GM19240 (cell line): ENCODE measurements around the gene NCOA3.
"Not testable (repeated sequence)": the region's sequence is repeated elsewhere in the genome, so short reads cannot be mapped to it uniquely, and the experiment has no call there.

Experiments
- DNase-seq: peaks from one replicate; pipeline ENCODE4 v3.0.0; 2011; ENCODE audit warnings: low spot score; ENCODE audit not compliant: insufficient read length

NCOA3 gene

GRCh38 chr20:47468290-47469050 is 33.2 kb upstream of the NCOA3 start:
- DNase-seq = peak; percentile 44

GRCh38 chr20:47475419-47476044 is 26.2 kb upstream of the NCOA3 start:
- DNase-seq = no peak

GRCh38 chr20:47476452-47476851 is 25.2 kb upstream of the NCOA3 start:
- no peak for DNase-seq

GRCh38 chr20:47479093-47479492 is 22.6 kb upstream of the NCOA3 start:
- no peak for DNase-seq

GRCh38 chr20:47479506-47479905 is 22.2 kb upstream of the NCOA3 start:
- DNase-seq = no peak

DNA sequence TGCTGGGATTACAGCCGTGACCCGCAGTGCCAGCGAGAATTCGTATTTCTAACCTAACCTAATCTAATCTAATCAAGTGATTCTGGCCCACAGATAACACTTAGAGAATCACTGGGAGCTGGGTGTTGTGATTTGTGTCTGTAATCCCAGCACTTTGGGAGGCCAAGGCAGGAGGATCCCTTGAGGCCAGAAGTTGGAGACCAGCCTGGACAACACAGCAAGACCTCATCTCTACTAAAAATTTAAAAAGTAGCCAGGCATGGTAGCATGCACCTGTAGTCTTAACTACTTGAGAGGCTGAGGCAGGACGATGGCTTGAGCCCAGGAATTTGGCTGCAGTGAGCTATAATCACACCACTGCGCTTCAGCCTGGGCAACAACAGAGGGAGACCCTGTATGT is 21.4 kb upstream of the NCOA3 start:
- no peak for DNase-seq

- DNase-seq = no peak
Observed at GRCh38 chr20:47480705-47481104, 21.0 kb upstream of the NCOA3 start.

- DNase-seq = no peak
Observed at GRCh38 chr20:47481330-47482216, 20.1 kb upstream of the NCOA3 start.

- DNase-seq = no peak
Observed at GRCh38 chr20:47482705-47483104, 19.0 kb upstream of the NCOA3 start.

- DNase-seq = no peak
Observed at GRCh38 chr20:47484303-47484702, 17.4 kb upstream of the NCOA3 start.

DNA sequence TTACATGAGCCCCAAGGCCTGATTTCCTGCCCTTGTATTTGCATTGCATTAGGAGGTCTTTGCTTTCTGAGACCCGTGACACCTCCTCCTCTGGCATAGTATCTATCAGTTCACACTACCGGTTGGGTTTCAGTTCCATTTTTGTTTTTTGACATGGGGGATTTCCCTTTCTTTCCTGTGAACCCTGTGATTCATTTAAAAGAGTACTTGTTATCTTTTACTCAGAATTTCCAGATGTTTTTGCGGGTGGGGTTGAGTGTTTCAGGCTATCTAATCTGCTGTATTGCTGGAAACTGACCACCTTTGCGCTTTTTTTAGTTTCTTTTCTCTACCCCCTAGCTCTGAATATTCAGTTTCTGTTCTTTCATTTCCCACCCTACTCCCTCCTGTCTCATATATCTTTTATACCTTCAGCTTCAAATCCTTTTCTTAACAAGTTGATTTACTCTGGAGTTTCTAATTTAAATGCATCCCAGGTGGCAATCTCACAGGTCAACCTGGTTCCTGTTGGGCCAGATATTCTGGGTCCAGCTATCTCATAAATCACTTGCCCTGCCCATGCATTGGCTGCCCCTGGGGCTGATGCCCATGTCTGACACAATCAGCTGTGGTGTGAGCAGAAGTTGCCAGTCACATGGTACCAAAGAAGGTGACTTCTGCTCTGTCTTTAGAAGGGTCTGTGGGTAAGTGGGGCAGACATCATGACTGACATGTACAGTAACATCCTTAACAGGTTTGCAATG is 14.3 kb upstream of the NCOA3 start:
- peak; percentile 49 for DNase-seq

DNA sequence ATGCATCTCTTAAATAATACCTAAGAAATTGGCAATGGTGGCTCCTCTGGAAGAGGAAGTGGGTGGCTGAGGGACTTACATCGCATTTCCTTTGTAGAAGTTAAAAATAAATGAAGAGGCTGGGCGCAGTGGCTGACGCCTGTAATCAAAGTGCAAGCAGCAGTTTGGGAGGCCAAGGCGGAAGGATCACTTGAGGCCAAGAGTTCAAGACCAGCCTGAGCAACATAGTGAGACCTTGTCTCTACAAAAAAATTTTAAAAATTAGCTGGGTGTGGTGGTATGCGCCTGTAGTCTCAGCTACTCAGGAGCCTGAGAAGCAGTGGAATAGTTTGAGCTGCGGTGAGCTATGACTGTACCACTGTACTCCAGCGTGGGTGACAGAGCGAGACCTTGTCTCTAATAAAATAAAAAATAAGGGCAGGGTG is 12.2 kb upstream of the NCOA3 start:
- no peak for DNase-seq

GRCh38 chr20:47490795-47491194 is 10.9 kb upstream of the NCOA3 start:
- no peak for DNase-seq

DNA sequence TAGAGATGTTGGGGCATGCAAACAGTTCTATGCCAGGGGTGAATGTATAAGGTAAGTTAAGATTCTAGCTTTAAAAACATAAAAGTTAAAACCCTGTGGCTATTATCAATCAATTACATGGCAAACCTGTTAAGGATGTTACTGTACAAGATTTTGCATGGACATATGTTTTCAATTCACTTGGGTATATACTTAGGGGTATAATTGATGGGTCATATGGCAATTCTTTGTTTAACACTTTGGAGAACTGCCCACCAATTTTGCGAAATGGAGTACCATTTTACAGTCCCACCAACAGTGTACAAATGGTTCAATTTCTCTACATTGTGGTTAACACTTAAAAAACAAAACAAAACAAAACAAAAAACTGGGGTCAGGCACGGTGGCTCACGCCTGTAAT is 9.4 kb upstream of the NCOA3 start:
- no peak for DNase-seq

- no peak for DNase-seq
Observed at GRCh38 chr20:47493175-47493962, 8.3 kb upstream of the NCOA3 start.

- no peak for DNase-seq
Observed at GRCh38 chr20:47493963-47494293, 7.8 kb upstream of the NCOA3 start.

DNA sequence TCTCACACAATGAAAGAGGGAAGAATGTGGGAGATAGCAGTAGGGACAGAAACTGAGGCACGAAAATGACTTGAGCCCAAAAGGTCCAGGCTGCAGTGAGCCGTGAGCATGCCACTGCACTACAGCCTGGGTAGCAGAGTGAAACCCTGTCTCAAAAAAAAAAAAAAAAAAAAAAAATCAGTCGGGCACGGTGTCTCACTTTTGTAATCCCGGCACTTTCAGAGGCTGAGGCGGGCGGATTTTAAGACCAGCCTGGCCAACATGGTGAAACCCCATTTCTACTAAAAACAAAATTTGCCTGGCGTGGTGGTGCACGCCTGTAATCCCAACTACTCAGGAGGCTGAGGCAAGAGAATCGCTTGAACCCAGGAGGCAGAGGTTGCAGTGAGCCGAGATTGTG is 7.1 kb upstream of the NCOA3 start:
- not testable (repeated sequence) for DNase-seq

- no peak for DNase-seq
Observed at GRCh38 chr20:47496118-47496517, 5.6 kb upstream of the NCOA3 start.

DNA sequence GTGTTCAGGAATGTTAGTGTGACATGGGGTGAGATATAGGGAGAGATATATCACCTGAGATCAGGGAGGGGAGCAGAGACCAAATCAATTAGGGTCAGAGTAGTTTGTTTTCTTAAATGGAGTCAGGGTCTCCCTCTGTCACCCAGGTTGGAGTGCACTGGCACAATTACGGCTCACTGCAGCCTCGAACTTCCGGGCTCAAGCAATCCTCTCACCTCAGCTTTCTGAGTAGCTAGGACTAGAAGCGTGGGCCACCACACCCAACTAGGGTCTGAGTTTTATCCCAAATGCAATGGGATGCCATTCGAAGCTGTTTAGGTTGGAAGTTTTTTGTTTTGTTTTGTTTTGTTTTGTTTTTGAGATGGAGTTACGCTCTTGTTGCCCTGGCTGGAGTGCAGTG is 3.1 kb upstream of the NCOA3 start:
- no peak for DNase-seq

DNA sequence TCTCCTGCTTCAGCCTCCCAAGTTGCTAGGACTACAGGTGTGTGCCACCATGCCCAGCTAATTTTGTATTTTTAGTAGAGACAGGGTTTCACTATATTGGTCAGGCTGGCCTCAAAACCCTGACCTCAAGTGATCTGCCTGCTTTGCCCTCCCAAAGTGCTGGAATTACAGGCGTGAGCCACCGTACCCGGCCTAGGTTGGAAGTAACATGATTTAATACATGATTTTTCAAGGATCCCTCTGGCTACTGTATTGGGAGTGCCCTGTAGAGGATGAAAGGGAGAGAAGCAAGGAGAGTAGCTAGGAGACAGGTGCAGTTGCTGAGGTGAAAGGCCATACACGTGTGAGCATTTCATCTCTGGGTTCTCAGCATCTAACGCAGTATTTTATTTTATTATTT is 2.6 kb upstream of the NCOA3 start:
- DNase-seq = no peak

GRCh38 chr20:47500082-47500481 is 1.6 kb upstream of the NCOA3 start:
- not testable (repeated sequence) for DNase-seq
